GM18498 (cell line): ENCODE measurements around the gene FKBP11.

Experiments used
- ATAC-seq: cut with Tn5 transposase; IDR thresholded peaks from one replicate; pipeline ENCODE4 v1.9.1; 2021; ENCODE audit warnings: mild to moderate bottlenecking, moderate library complexity; ENCODE audit not compliant: unreplicated experiment

The FKBP11 gene

DNA sequence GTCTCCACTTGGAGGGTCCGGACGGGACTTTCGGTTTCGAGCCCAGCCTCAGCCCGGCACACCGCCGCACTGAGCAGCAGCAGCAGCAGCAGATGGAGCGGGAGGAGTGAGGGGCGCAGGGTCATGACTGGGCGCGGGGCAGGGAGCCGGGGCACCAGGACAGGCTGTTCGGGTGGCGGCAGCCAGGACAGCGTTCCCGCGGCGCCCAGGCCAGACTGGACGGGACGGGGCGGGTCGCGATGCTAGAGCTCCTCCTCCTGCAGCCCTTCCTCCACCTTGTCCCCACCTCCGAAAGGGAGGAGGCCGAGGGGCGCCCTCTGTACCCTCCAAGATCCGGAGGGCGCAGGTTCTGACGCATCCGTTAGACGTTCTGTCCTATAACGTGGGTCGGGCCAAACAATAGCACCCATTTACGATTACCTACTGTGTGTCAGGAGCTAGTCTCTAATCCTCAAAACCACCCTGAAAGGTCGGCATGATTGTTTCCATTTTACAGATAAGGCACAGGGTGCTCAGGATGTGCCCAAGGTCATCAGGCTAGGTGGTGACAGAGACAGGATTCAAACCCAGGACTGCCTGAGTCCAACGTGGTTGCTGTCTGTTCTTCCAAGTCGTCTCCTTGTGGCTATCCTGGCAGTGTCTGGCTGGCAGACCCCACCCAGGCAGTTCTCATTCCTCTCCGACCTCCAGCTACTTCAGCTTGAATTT, at the start of gene FKBP11:
FKBP11 (minus strand) TSS at position 189 of the 708 bp plus-strand sequence; CDS start at position 125, 64 bp downstream.
- ATAC-seq = peak; percentile 75

DNA sequence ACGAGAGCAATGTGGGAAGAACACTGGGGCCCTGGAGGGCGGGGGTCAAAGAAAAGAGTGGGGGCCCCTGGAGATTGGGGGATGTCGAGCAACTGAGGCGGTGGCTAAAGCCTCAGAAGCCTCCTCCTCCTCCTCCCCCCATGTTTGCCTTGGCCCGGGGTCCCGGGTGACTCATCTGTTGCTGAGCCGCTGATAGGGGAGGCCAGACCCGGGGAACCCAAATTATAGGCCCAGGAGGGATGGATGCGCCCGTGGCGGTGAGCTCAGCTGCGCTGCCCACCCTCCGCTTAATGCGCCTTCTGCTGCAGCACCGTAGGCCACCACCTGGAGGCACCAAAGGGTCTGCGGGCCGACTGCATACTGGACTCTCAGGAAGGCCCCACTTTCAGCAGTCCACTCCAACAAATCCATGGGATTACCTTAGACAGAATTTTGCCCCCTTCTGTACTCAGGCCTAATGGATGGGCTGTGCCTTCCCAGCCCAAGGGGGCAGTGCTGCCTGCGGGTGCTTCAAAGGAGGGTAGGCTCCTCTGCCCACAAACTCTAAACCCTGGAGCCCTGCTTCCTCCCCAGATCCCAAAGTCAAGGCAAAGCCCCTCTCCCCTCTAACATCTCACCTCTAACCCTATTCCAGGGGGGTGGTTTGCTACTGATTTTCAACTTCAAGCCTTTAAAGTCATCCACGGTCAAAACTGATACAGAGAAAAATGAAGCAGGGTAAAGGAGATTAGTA, 48.8 kb upstream of the FKBP11 start:
- no peak for ATAC-seq

DNA sequence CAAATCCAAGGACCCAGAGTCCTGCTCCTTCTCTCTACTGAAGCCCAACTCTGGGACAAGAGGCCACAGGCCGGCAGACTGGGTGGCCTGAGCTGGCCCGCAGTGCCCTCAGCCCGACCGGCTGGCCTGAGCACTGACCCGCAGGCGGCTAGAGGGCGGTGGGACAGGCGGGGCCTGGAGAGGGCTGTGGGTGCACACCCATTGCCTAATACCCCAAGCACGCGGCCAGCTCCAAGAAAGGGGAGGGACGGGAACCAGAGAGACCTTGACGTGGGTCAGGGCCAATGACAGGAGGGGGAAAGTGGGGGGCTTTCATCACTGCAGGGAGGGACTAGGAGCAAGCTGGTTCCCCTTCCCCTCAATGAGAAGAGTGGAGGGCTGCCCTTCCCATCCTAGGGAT, 48.2 kb upstream of the FKBP11 start:
- no peak for ATAC-seq

DNA sequence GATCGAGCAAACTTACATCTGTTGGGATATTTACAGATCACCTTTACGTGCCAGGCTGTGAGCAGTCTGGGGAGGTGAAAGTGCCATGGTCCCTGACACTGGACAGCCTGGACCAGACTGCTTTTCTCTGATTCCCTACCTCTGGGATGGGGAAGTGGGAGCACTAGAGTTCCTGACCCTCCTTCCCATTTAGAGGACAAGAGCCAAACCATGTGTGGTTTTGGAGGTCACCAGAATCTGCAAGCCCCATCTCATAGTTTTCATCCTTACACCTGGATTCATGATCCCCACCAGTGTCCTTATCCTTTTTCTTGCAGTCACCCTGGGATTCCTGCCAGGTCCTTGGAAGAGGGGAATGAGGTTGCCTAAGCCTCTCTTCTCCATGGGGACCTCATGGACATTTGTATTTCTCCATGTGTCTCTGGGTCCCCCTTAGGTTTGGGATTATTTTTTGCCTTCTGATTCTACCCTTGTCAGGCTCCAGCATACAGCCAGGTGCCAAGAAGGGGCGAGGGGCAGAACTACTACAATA, 47.7 kb upstream of the FKBP11 start:
- ATAC-seq = no peak

DNA sequence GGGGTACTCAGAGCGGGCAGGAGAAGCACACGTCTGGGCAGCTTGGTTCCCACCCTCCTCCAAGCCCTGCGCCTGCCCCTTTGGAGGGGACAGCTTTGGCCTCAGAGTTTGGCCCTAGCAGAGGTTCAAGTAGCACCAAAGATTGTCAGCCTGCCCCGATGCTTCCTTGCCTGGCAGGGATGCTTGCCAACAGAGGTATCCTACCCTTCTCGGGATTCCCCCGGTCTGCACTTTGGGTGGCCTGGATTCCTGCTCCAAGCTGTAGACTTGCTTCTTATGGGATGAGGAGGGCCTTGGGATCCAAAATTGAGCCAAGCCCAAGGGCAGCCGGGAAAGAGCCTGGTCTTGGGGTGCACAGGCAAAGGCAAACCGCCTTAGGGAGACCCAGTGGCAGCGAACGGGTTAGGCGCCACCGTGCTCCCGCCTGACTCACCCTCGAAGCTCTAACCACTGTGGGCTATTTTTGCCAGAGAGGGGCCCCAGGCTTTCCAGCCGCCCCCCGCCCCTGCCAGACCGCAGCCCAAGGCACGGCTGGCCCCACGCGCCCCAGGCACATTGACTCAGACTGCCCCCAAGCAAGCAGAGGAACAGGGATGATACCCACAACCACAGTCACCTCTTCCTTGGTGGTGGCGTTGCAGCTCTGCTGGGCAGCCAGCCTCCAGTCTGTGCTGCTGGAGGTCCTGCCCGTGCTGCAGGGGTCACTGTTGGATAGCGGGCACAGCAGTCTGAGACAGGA, 47.1 kb upstream of the FKBP11 start:
- ATAC-seq = no peak

DNA sequence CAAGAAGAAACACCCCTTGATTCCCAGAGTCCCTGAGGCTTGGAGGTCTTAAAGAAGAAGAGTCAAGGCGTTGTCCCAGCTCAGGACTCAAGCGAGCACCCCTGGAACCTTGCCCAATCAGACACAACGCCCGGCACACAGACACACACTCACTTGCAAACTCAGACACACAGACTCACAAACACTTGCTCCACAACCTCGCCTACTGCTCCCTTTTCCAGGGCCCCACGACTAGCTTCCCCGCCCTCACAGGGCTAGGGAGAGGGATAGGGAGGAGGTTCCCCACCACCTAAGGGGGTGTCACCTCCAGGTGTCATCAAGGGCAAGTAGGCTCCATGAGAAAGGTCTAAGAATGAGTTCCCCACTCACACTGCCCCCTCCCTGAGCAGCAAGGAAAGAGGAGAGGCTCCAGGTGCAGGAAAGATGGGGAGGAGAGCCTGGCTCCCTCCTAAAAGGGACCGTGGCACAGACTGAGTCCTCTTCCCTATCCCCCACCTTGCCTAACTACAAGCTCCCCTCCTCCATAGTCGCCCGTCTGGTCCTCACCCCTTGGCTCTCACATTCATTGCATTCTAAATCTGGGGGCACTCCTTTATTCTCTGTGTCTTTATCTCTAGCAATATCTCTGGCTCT, 45.5 kb upstream of the FKBP11 start:
- ATAC-seq = no peak

DNA sequence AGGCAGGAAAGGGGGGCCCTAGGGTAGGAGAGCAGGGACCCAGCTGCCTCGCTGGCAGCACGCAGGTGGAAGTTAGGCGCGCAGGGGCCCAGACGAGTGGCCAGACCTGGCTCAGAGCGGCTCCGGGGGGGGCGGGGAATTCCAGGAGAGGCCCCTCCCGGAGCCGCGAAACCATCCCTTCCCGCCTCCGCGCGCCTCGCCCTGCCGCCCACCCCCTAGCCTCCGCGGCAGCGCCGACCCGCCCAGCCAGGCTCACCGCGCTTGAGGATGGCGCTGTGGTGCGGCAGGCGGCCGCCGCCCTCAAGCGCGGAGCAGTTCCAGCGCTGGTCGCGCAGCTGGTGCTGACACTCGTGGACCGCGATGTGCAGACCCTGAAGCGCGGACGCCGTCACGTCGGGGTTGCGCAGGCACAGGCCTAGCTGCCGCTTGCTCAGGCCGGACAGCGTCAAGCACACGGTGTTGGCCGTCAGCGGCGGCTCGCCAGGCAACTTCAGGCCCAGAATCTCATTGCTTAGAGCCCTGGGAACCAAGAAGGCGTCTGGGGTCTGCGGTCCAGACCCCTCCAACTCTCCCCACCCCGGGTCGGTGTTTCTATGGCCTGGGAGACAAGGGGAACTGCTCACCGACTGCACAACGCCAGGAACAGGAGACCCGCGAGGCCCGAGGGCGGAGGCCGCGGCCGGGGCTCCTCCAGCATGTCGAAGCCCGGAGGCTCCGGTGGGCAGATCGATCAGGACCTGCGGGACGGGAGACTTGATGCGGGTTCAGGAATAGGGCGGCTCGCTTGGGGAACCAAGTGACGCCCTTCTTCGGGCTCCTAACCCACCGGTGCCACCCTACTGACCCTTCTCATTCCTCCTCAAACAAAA, 44.8 kb upstream of the FKBP11 start:
- no peak for ATAC-seq

DNA sequence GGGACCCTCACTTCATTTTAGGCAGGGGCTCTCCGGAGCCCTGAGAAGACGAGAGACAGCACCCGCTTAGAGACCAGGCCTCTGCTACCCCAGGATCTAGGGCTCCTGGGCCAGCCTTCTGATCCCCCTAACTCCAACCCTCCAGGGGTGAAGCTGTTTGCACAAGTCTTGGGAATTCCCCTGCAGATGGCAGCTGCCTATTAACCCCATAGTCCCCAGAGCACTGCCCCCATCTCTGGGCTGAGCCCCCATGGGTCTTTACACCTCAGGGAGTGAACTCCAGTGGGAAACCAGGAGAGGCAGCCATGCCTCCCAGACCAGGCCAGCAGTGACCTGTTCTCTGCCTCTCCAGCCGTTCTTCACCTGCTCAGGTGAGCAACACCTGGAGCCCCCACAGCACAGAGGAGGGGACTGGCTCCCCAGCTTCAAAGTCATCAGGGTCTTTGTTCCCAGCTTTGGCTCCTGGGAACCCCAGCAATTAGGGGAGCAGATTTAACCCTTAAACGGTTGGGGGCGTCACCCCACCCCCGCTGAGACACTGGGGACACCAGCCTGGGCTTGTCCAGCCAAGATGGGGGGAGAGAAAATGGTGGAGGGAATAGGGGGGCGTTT, 44.0 kb upstream of the FKBP11 start:
- no peak for ATAC-seq

DNA sequence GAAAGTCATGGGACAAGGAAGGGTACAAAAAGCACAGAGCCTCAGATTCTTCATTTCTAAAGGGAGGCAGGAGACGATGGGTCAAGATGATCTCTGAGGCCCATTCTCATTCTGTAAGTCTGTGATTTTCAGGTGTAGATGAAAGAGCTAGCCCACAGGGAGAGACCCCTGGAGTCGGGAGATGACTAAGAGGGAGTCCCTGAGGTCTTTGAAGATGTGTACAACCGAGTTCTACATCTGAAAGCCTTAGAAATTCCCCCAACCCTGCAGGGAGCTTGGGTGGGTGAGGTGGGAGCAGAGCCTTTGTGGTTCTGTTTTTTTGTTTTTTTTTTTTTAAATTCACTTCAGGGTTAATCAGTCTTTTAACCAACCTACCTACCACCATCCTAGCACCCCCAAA, 43.2 kb upstream of the FKBP11 start:
- no peak for ATAC-seq

DNA sequence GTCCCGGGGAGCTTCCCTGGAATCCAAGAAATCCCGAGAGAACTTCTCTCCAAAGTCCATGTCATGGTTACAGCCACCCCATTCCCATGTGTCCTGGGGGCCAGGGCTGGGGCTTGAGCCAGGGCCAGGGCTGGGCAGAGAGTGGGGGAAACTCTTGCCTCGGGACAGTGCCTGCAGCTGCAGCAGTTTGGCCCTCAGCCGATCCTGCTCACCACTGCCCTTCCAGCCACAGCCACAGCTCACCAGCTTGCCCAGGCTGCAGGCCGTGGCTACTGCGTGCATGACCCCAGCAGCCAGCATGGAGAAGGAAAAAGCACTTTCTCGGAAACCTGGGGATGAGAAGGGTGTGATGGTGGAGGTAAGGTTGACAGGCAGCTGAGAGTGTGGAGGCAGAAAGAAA, 42.7 kb upstream of the FKBP11 start:
- no peak for ATAC-seq

DNA sequence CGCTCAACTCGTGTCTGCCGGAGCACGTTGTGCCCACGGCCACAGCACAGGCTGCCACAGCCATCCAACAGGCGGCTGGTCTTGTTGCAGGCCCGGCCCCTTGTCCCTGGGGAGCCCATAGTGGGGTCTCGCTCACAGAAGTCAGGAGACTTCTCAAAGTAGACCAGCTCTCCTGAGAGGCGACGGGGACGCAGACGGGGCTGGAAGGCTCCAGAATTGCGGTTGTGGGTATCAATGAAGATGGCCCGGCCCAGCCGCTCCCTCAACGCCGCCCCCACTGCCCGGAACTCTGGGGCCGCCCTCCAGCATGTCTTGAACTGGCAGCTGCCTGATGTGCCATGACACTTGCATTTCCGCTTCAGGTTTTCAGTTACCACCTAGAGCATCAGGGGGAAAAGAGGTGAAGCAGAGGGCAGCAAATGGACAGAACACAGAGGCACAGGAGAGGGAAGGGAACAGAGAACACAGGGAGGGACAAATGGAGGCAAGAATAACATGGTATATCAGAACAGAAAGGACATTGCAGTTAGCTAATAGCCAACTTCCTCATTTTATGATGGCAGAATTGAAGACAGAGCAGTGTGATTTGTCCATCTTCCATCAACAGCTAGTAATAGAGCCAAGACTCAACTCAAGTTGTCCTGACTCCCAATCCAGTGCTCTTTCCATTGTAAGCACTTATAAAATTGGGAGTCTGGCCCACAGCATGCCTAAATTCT, 41.0 kb upstream of the FKBP11 start:
- ATAC-seq = no peak

DNA sequence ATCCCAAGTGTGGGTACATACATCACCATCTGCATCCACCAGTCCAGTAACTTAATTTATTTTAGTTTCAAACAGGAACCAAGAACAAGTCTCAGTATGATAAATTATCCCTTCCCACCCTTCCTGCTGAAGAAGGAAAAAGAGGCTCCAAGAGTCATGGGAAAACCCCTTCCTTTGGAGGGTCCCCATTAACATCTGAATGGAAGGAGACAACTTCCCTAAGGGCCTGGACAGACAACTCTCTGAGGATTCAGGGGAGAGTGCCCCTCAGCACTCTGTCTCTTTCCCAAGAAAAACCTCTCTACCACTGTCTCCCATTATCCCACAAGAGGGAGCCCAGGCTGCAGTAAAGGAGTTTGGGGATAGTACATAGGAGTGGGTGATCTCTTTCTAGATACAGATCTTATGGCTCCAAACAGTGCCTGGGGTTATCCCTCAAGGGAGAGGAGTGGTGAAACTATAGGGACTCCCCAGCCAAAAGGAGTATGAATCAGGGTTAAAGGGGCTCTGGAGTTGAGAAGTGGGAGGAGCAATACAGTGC, 40.1 kb upstream of the FKBP11 start:
- ATAC-seq = no peak

DNA sequence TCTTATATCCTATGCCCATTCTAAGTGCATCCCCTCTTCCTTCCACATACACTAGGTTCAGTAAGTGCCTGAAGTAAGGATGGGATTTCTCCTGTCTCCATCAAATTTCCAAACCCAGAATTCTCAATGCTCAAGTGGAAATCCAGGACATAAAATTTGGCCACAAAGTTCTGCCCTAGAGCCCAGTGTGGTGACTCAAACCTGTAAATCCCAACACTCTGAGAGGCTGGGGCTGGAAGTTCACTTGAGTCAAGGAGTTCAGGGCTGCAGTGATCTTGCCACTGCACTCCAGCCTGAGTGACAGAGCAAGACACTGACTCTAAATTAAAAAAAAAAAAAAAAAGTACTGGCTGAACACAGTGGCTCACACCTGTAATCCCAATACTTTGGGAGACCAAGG, 36.5 kb upstream of the FKBP11 start:
- no peak for ATAC-seq

DNA sequence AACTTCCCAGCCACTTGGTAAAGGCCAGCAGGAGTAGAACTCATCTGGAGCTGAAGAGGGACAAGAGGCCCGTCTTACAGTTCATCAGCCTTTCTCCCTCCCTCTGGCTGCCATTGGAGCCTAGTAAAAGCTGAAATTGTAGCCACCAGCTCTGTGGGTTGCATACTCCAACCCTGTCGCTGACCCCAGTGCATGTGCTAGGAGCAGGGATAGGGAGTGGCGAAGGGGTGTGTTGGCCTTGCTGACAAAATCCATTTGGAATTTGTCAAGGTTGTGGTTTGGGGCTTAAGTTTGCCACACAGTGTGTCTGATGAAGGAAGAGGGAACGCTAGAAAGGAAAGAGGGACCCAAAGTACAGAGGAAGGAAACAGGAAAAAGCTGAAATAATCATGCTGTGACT, 36.0 kb upstream of the FKBP11 start:
- no peak for ATAC-seq

DNA sequence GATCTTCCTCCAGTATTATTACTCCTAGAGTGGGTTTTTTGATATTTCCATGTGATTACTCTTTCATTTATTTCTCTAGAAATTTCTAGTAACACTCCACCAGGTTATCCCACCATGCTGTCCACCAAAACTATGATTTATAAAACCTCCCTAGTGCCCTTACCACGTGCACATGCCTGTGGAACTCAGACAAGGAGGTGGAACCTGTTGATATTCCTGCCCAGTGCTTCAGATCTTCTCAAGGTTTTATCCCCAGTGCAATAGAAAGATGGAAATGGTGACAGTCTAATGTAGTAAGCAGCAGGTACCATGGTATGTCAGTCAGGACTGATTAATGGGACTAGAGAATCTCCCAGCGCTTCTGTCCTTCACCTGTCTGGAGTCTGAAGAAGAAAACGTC, 35.5 kb upstream of the FKBP11 start:
- ATAC-seq = no peak

DNA sequence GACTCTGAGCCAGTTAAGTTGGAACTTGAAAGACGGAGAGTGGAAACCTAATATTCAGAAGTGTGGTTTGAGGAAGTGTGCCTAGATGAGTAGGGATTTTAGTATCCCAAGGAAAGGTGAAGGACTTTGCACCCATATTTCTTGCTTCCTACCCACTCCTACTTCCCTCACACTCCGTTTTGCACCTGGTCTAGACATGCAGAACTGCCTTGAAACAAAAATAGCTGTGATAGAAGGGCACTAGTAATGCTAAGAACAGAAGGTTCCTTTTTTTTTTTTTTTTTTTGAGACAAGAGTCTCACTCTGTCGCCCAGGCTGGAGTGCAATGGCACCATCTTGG, 32.7 kb upstream of the FKBP11 start:
- ATAC-seq = no peak

DNA sequence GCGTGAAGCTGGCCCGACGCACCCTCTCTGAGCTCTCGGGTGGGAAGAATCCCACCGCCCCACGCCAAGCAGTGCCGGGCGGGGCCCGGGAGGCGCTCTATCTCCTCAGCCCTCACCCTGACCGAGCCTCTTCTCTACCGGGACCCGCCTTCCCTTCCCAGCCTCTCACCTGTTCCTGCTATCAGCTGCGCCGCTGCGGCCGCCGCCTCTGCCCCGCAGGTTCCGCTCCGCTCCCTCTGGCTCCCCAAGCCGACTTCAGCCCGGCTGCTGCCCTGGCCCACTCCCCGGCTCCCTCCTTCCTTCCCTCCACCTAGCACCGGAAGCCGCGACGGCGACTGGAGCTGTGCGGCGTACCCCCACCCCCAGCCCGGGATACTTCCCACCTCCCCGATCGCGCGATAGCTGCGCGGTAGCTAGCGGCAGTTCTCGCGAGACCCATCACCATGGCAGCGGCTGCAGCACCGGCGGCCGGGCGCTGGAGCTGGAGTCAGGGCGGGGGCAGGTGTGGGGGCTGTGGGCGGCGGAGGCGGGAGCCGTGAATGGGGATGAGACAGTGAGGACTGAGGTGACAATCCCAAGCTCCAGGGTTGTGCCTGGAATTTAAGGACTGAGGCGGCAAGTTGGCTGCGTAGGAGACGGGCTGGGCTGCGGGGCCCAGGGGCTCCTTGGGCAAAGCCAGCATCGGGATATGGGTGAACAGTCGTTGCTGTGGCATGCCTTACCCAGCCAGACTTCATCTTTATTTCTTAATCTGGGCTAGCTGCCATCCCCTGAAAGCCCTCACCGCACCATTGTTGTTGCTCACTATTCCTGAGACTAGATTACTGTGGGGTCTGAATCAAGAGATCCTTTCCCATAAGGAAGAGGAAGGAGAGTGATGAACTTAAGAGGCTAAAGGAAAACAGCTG, 32.1 kb upstream of the FKBP11 start, which contains the start of gene ARF3:
ARF3 (minus strand) TSS at position 347 of the 908 bp plus-strand sequence. CDS start 16,392 bp downstream, outside the sequence.
- peak; percentile 94 for ATAC-seq
